Mesenteric fat pad (tissue), 1 donor: ENCODE data around the gene DCP1A. TPM values are rescaled to one million over a fixed set of nuclear protein-coding genes. Genes with fewer than 3 reads are reported as not detected.
"Not testable (repeated sequence)": the region's sequence is repeated elsewhere in the genome, so short reads cannot be mapped to it uniquely, and the experiment has no call there.

Experiments
- DNase-seq: peaks from one replicate; pipeline ENCODE4 v3.0.0-alpha.2; 2020; ENCODE audit warnings: low spot score
- total RNA-seq: library from RNA; stranded (reverse); fragmentation: NEBNext Ultra II Directional; extraction: Animal tissue kit (Norgen Biotek cat#: 25700); gene quantifications from one replicate; pipeline ENCODE4 v1.2.1, GENCODE V29; 2021
- donor health status: DM: yes; HTN: yes; CAD: no.

The DCP1A gene
- total RNA-seq, 1 donor from 2014 or later, result 28.6 TPM

GRCh38 chr3:53329897-53330296, 17.4 kb downstream of the DCP1A start:
- DNase-seq, result no peak

- DNase-seq, result no peak
These were observed 18.6 kb downstream of the DCP1A start for GRCh38 chr3:53328746-53329145.

GRCh38 chr3:53327986-53328385, 19.4 kb downstream of the DCP1A start:
- not testable (repeated sequence) for DNase-seq

- no peak for DNase-seq
These were observed 23.2 kb downstream of the DCP1A start for GRCh38 chr3:53324105-53324504.

- no peak for DNase-seq
These were observed 26.6 kb downstream of the DCP1A start for GRCh38 chr3:53320697-53321096.

GRCh38 chr3:53318522-53318921, 28.8 kb downstream of the DCP1A start:
- no peak for DNase-seq

- DNase-seq, result no peak
These were observed 34.5 kb downstream of the DCP1A start for GRCh38 chr3:53312832-53313231.

- no peak for DNase-seq
These were observed 35.5 kb downstream of the DCP1A start for GRCh38 chr3:53311882-53312281.

GRCh38 chr3:53303957-53304356, 43.4 kb downstream of the DCP1A start:
- DNase-seq, result no peak

- no peak for DNase-seq
These were observed 43.8 kb downstream of the DCP1A start for GRCh38 chr3:53303549-53303948.

- no peak for DNase-seq
These were observed 46.5 kb downstream of the DCP1A start for GRCh38 chr3:53300826-53301225.

- DNase-seq, result not testable (repeated sequence)
These were observed 47.7 kb downstream of the DCP1A start for GRCh38 chr3:53299611-53300023.

GRCh38 chr3:53295410-53295809, 51.9 kb downstream of the DCP1A start:
- DNase-seq, result no peak

GRCh38 chr3:53293867-53294266, 53.5 kb downstream of the DCP1A start:
- peak; percentile 57 for DNase-seq

- peak; percentile 39 for DNase-seq
These were observed 59.1 kb downstream of the DCP1A start for GRCh38 chr3:53288214-53288613.

- DNase-seq, result no peak
These were observed 60.2 kb downstream of the DCP1A start for GRCh38 chr3:53287131-53287629.

- DNase-seq, result no peak
These were observed 60.6 kb downstream of the DCP1A start for GRCh38 chr3:53286727-53287126.

- DNase-seq, result no peak
These were observed 64.8 kb downstream of the DCP1A start for GRCh38 chr3:53282581-53282980.

GRCh38 chr3:53278667-53279066, 68.7 kb downstream of the DCP1A start:
- DNase-seq, result no peak

- no peak for DNase-seq
These were observed 72.3 kb downstream of the DCP1A start for GRCh38 chr3:53274938-53275605.

GRCh38 chr3:53273146-53273670, 74.1 kb downstream of the DCP1A start:
- DNase-seq, result no peak

GRCh38 chr3:53269888-53270880, 77.2 kb downstream of the DCP1A start:
- peak; percentile 92 for DNase-seq
